HG03139 (cell line): ENCODE results near the gene MIEF2.

Experiments
- ATAC-seq: cut with Tn5 transposase; IDR thresholded peaks from one replicate; pipeline ENCODE4 v1.9.1; 2021; ENCODE audit not compliant: unreplicated experiment

The MIEF2 gene

GRCh38 chr17:18254888-18255649, 5.4 kb upstream of the MIEF2 start:
- ATAC-seq, result no peak

DNA sequence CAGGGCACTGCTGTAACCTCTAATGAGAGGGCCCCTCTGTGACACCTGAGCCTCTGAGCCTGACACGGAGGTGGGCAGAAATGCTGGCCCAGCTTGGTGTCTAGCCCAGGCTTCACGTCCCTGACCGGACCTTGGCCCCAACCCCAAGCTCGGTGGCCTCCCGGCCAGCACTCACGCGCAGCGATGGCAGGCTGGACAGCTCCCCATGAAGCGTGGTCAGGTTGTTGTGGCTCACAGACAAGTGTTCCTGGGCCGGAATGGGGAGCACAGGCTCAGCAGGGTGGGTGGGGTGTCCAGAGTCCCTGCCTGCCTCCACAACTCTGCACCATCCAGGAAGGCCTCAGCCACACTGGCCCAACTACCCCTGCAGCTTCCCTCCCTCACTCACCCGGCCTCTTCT, 4.1 kb upstream of the MIEF2 start:
- ATAC-seq, result no peak

- no peak for ATAC-seq
Measured at GRCh38 chr17:18256776-18257175, 3.7 kb upstream of the MIEF2 start.

DNA sequence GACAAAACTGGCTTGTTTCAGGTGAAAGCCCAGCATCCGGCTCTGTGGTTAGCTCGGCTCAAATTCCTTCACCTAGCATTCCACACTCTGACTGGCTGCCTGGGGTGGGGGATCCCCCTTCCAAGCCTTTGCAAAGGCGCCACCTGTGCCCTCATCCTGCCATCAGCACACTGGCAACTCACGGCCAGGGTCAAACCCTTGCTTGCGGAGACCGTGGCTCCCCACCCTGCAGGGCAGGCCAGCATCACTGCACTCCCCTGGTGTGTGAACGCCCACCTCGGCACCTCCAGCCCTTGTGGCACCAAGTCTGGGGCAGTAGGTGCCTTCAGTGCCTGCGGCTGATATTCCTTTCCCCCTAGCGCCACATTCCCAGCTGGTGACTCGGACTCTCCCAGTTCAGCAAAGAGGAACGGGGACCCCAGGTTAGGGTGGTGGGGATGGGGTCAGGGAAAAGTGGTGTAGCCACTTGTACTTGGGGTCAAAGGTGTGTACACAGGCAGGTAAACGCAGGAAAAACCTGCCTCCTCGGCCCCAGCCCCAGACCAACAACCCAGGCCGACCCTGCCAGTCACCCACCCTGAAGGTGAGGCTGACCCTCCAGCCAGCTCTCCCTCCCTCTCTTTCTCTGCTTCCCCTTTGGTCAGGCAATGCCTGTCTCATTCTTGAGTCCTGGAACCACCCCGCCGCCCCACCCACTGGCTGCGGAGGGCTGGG, 3.0 kb upstream of the MIEF2 start:
- no peak for ATAC-seq

DNA sequence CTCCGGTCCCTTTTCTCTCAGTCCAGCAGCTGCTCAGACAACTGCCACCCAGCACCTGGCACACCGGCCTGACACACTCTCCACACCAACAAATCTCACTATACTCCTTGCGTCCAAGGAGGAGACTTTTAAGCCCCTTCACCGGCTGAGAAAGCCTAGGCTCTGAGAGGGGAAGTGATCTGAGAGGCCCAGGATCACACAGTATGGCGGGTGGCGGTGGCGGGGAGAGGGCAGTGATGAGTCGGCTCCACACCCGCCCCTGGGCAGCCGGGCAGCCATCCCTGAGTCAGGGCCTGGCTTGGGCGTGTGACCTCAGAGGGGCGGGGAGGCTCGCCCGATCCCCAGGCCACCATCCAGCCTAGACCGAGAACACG, 2.5 kb upstream of the MIEF2 start:
- ATAC-seq, result no peak

GRCh38 chr17:18258356-18259038, 2.0 kb upstream of the MIEF2 start, which contains the start of gene FLII:
TSS of gene FLII (minus strand) at chr17:18258738. CDS start at chr17:18258690, 48 bp downstream.
- ATAC-seq, result no peak

DNA sequence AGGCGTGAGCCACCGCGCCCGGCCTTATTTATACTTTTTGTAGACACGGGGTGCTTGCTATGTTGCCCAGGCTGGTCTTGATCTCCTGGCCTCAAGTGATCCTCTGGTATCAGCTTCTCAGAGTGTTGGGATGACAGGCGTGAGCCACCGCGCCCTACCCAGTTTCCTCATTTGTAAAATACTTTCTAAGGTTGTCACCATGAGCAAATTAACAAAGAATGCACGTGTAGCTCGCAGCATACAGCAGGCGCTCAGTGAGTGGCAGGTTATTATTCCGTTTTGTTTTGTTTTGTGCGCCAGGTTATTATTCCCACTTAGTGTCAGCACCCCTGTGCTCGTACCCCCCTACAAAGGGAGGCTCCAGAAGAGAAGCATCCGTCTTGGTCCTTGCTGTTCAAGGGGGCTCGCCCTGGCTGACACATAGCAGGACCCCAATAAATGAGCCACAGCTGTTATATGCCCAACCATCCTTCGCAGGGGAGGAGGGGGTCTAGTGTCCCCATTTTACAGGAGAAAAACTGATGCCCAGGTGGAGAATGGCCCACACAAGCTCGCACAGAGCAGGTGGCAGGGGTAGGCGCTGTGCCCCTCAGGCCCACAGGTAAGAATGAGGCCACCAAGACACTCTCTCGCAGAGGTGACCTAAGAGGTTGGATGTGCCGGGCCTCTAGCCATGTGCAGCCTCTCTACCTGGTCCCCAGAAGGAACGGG, 686 bp upstream of the MIEF2 start:
- no peak for ATAC-seq

GRCh38 chr17:18261146-18261515, 669 bp downstream of the MIEF2 start:
- no peak for ATAC-seq

GRCh38 chr17:18261659-18262058, 1.2 kb downstream of the MIEF2 start:
- no peak for ATAC-seq

GRCh38 chr17:18262111-18262510, 1.6 kb downstream of the MIEF2 start:
- no peak for ATAC-seq

DNA sequence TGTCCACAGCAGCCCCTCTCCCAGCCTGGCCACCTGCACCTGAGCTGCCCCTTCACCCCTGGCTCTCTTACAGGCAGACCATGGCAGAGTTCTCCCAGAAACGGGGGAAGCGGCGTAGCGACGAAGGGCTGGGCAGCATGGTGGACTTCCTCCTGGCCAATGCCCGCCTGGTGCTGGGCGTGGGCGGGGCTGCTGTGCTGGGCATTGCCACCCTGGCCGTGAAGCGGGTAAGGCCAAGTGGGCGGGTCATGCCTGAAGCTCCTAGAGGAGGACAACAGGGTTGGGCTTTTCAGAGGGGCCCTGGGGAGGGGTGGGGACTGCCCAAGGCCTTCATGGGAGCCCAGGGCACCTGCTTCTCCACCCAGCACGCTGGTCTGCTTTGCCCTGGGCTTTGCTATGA, 2.2 kb downstream of the MIEF2 start:
- no peak for ATAC-seq

DNA sequence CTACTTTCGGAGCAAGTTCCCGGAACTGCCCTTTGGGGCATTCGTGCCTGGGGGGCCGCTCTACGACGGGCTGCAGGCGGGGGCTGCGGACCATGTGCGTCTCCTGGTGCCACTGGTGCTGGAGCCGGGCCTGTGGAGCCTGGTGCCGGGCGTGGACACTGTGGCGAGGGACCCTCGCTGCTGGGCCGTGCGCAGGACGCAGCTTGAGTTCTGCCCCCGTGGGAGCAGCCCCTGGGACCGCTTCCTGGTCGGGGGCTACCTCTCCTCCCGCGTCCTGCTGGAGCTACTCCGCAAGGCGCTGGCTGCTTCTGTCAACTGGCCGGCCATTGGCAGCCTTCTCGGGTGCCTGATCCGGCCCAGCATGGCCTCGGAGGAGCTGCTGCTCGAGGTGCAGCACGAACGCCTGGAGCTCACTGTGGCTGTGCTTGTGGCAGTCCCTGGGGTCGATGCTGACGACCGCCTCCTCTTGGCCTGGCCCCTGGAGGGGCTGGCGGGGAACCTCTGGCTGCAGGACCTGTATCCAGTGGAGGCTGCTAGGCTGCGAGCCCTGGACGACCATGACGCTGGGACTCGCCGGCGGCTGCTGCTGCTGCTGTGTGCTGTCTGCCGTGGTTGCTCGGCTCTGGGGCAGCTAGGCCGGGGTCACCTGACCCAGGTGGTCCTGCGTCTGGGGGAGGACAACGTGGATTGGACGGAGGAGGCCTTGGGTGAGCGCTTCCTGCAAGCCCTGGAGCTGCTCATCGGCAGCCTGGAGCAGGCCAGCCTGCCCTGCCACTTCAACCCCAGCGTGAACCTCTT, 3.6 kb downstream of the MIEF2 start:
- ATAC-seq, result no peak

DNA sequence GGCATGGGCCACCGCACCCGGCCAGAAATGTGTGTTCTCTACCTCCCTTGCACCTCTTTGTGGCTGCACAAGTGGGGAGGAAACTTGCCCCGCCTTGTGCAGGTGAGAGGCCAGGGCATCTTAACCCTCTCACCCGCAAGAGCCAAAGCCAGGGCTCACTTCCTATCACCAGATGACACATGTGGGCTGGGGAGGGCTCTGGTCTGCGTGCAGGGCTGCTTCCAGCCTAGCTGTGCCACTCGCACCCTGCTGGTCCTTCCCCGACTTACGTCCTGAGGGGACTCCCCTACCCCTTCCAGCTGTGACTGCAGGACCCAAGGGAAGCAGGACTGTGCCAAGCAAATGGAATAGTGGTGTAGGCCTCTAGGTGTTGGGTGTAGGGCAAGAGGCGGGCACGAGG, 6.9 kb downstream of the MIEF2 start:
- ATAC-seq, result no peak

DNA sequence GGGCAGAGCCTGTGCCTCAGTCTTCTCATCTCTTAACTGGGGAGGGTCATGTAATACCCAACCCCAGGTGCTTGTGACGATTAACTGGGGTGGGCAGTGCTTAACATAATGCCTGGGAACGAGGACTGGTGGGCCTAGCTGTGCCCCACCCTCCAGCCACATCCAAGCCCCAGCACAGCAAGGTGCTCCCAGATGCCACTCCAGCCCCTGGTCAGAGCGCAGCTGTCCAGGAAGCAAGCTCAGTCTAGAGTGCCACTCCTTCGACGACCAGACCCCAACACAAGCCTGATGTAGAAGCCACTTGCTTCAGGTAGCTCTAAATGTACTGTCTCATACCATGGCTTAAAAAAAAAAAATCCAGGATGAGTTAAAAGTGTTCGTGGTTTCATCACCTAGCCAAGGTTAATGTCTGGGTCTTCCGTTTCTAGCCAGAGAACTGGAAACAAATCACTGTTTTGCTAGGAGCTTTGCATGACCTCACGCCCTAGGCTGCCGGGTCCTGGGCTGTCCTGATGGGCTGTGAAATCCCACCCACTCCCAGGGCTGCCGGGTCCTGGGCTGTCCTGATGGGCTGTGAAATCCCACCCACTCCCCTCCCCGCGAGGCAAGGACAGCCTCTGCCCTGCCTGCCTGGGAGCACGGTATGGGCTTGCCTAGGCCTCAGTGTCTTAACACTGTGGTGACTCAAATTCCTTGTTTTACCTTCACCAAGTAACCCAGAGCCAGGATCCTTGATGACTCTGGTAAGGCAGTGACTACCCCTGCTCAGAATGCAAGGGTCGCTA, 7.7 kb downstream of the MIEF2 start:
- no peak for ATAC-seq

DNA sequence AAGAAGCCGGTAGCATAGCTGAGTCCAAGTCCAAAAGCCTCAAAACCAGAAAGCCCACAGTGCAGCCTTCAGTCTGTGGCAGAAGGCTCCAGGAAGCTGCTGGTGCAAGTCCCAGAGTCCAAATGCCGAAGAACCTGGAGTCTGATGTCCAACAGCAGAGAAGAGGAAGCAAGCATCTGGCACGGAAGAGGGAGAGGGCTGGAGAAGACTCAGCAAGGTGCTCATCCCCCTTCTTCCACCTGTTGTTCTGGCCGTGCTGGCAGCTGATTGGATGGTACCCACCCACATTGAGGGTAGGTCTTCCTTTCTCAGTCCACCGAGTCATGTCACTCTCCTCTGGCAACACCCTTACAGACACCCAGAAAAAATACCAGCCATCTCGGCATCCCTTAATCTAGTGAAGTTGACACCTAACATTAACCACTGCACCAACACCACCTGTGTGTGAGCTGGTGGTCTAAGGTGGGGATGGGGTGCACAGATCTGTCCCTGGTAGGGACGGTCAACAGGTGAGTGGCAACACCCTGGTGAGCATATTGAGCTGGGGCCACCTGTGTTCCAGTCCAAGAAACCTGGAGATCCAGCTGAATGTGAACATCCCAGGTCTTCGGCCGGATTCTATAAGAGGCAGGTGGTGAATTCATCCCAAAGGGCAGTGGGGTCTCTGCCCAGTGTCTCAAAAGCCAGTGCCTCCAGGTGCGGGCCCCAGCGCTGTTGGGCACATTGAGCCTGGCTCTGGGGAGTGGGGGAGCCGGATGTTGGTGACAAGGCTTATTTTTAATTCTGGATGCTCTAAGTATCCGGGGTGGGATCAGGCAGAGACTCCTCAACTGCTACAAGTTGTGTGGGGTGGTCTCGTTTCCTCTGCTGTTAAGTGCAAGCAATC, 9.8 kb downstream of the MIEF2 start:
- no peak for ATAC-seq

DNA sequence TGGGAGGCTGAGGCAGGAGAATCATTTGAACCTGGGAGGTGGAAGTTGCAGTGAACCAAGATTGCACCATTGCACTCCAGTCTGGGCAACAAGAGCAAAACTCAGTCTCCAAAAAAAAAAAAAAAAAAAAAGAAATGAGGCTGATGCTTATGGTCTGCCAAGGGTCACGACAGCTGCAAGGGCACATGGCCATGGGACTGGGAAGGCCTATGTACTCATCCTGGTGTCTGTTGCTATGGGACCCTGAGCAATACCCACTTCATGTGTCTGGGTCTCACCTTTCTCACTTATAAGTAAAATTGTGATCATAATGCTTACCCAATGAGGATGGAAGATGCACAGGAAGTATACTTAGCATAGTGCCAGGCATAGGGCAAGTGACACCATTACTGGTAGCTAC, 16.6 kb downstream of the MIEF2 start:
- ATAC-seq, result no peak

DNA sequence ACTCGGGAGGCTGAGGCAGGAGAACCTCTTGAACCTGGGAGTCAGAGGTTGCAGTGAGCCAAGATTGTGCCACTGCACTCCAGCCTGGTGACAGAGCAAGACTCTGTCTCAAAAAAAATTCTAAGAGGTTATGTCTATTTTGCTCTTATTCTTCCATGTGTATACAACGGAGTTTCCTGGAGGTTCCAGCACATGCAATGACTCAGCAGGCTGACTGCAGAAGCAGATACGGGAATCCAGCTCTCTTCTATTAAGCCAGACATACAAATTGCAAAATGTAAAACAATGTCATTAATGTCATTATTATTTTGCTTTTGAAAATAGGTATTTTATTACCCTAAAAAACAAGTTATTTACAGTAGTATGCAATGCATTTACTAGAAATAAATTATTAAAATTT, 18.4 kb downstream of the MIEF2 start:
- no peak for ATAC-seq

DNA sequence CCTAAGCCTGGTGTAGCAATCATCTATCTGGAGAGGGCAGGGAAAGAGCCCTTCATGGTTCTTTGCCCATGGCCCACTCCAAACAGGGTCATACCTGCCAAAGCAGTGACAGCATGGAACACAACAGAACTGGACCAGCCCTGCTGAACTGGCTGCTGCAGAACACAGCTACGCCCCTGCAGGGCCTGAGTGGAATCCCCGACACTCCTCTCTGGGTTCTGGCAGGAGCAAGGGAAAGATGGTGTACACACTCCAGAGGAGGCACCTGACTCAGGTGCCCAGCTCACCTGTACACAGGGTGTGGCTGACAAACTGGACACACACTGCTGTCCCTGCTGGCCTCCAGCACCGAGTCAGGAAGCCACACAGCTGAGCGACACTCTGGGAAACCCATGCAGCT, 19.8 kb downstream of the MIEF2 start:
- no peak for ATAC-seq
